HG03139 (cell line): ENCODE results near the gene COL19A1.

Source experiments
- ATAC-seq: cut with Tn5 transposase; IDR thresholded peaks from one replicate; pipeline ENCODE4 v1.9.1; 2021; ENCODE audit not compliant: unreplicated experiment

The COL19A1 gene

GRCh38 chr6:70163795-70164194, 297.4 kb downstream of the COL19A1 start:
- ATAC-seq: no peak

- ATAC-seq: no peak
Observed at GRCh38 chr6:70164556-70164955, 298.2 kb downstream of the COL19A1 start.

GRCh38 chr6:70166088-70166958, 300.0 kb downstream of the COL19A1 start:
- peak; percentile 93 for ATAC-seq

GRCh38 chr6:70168681-70169377, 302.5 kb downstream of the COL19A1 start:
- no peak for ATAC-seq

- no peak for ATAC-seq
Observed at GRCh38 chr6:70171236-70171635, 304.9 kb downstream of the COL19A1 start.

GRCh38 chr6:70172252-70172651, 305.9 kb downstream of the COL19A1 start:
- no peak for ATAC-seq

GRCh38 chr6:70175770-70176169, 309.4 kb downstream of the COL19A1 start:
- no peak for ATAC-seq

GRCh38 chr6:70176842-70177550, 310.6 kb downstream of the COL19A1 start:
- ATAC-seq: no peak

GRCh38 chr6:70180183-70180900, 314.0 kb downstream of the COL19A1 start:
- no peak for ATAC-seq

GRCh38 chr6:70180901-70181599, 314.7 kb downstream of the COL19A1 start:
- ATAC-seq: peak; percentile 65

GRCh38 chr6:70183538-70183937, 317.2 kb downstream of the COL19A1 start:
- no peak for ATAC-seq

- no peak for ATAC-seq
Observed at GRCh38 chr6:70184723-70185122, 318.4 kb downstream of the COL19A1 start.

GRCh38 chr6:70186461-70186860, 320.1 kb downstream of the COL19A1 start:
- no peak for ATAC-seq

- no peak for ATAC-seq
Observed at GRCh38 chr6:70188202-70188601, 321.8 kb downstream of the COL19A1 start.

- ATAC-seq: no peak
Observed at GRCh38 chr6:70194421-70194820, 328.1 kb downstream of the COL19A1 start.

GRCh38 chr6:70196531-70196930, 330.2 kb downstream of the COL19A1 start:
- ATAC-seq: no peak

GRCh38 chr6:70198785-70199184, 332.4 kb downstream of the COL19A1 start:
- ATAC-seq: no peak

- ATAC-seq: no peak
Observed at GRCh38 chr6:70208235-70208790, 342.0 kb downstream of the COL19A1 start.

- no peak for ATAC-seq
Observed at GRCh38 chr6:70210462-70210861, 344.1 kb downstream of the COL19A1 start.
